NCI-H2196 (cell line): Measurements from ENCODE around the gene WNT3.

ENCODE experiments used
- DNase-seq: peaks from one replicate; lab custom pipeline; 2025; ENCODE audit not compliant: unreplicated experiment; lab: John Stamatoyannopoulos, UW

Gene WNT3

DNA sequence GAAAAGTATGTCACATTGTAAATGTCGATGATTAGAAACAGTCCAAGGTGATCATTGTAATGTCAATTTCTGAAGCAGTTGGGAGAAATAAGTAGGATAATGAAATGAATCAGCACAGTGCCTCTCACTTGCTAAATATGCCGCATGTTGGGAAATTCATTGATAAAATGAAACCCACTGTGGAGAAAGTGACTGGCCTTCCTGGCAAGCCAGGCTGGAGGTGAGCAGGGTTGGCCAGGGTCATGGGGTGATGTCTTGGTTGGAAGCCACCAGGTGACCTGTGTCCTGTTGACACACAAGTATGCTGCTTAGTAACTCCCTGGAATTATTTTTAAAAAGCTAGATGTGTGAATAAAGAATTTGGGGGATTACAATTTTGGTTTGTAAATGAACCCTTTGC lies 18.0 kb upstream of the WNT3 start:
- no peak for DNase-seq

DNA sequence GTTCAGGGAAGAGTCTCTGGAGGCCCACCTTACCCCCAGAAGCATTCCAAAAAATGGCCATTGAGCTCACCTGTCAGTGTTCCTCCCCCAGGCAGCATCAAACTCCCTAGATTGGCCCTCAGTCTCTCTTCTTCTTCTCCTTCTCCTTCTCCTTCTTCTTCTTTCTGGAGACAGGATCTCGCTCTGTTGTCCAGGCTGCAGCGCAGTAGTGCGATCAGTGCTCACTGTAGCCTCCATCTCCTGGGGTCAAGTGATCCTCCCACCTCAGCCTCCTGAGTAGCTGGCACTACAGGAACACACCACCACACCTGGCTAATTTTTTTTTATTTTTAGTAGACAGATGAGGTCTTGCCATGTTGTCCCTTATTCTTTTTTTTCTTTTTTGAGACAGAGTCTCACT lies 16.4 kb upstream of the WNT3 start:
- no peak for DNase-seq

DNA sequence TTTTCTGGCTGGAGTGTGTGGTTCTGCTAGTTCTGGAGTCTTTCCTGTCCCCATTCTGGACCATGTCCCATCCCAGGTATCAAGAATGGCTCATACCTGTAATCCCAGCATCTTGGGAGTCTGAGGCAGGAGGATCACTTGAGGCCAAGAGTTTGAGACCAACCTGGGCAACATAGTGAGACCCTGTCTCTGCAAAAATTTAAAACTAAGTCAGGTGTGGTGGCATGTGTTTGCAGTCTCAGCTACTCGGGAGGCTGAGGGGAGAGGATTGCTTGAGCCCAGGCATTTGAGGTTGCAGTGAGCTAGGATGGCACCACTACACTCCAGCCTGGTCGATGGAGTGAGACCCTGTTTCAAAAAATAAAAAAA lies 15.3 kb upstream of the WNT3 start:
- DNase-seq, result no peak

DNA sequence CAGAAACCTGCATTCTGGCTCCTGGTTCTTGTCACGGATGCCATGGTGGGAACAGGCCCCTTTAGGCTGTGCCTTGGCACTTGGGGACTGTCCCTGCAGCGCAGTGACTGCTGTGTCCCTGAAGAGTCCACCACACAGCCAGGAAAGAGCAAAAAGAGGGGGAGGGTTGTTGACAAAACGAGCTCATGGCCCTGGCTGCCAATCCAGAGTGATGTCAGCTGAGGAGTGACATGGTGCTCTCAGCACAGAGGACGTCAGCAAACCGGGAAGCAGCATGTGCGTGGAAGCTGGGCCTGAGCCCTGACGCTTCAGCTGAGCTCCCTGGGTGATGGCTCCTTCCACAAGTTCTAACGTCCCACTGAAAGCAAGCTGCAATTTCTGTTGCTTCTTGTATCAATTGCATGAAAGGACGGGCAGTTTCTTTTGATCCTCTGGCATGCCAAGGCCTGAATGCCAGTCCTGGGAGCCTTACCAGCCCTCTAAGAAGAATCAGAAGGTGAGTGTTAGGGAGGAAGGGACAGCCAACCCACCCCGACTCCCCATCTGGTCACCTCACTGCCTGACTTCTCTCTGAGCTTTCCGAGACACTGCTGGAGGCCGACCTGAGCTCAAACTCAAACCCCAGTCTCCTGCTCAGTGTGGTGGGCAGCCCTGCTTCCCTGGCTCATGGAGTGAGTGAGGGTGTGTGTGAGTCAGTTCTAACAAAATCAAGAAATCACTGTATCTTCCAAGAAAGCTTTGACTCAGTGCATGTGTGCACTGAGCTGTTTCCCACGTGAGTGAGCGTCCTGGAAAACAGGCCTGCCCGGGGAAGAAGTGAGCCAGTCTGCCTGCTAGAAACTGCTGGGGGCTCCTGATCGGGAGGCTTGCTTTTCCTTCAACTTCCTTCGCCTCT lies 14.7 kb upstream of the WNT3 start:
- peak; percentile 15 for DNase-seq

DNA sequence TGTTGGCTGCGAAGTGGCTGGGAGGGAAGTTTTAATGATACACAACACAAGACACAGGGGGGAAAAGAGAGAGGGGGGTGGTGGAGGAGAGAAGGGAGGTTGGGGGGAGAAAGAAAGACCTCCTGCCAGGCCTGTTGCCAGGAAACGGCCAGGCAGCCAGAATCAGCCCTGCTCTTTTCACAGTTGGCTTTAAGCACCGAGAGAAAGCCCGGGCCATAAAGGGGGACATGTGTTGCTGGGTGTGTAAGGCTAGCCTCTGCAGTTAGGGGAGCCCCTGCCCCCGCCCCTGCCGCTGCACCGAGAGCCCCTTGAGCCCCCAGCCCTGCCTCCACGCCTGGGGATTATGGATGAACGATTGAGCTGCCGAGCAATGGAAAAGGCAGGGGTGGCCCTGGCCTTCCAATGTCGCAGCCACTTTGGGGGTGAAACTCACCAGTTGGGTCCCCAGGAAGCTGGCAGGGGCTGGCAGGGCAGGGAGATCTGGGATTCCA lies 13.9 kb upstream of the WNT3 start:
- DNase-seq, result no peak

DNA sequence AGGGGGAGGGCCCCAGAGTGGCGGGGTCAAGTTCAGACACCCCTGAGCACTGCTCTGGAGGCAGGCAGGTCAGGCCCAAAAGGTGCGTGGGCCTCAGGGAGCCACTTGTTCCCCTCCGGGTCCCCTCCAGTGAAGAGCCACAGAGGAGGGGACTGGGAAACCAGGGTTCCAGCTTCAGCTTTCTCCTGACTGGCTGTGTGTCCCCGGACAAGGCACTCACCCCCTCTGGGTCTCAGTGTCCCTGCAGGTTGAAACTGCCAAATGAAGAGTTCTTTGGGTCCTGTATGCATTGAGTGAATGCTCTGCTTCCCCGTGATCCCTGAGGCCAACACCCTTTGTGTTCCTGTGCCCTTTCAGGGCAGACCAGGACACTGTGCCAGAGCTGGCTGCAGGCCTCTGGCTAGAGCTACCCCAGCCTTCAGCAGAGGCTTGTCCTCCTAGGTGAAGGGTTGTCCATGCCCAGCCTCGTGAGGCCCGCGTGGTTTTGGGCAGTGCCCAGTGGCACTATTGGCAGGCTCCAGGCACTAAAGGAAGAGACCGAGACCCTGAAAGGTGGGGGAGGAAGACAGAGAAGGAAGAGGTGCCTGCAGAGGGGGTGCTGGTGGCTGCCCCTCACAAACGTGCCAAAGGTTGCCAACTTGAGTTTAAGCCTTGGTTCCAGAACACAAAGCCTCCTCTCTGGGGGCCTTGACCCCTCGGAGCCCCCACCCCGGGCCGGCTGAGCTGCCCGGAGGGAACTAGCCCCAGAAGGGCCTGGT lies 13.3 kb upstream of the WNT3 start:
- DNase-seq, result no peak

DNA sequence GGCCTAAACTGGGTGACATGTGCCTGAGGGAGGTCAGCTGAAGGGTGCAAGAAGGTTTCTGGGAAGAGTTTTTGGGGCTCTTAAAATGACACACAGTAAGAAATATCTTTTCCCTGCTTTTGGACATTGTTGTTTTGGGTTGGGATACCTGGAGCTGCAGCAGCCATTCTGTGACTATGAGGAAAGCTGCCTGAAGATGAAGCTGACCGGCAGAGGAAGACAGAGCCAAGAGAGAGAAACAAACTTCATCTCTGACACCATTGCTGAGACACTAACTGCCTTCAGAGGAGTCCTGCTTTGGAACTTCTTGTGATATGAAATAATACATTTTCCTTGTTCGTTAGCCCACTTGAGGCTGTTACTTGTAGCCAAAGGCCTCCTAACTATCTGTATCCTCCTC lies 8.8 kb upstream of the WNT3 start:
- DNase-seq, result no peak

DNA sequence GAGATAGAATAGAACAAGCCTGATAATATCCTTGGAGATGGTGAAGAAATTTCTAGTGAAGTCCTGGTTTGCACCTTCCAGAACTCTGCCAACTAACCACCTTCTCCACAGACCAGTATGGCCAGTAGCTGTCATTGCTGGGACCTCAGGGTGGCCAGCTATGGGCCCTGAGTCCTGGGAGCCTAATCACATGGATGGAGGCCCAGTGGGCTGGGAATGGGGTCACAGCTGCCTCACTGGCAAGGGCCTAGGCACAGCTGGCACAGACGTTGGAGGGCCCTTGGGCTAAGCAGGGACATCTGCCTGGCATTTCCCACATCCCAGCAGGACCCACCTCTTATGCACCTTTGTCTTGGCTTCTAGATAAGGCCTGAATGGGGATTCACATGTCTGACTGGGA lies 7.6 kb upstream of the WNT3 start:
- DNase-seq, result no peak

DNA sequence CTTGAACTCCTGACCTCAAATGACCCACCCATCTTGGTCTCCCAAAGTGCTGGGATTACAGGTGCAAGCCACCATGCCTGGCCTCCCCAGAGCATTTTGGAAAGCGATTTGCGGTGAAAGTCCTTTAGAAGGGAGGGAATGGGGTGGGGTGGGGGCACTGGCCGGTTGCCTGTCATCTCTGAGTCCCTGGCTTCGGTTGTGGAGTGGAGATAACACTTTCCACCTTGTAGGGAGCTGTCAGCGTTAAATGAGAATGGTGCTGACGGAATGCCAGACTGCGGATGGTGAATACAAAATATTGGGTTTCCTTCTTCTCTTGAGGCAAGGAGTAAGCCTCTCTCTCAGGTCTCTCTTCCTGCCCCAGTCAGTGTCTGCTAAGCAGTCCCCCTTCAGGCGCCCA lies 5.2 kb upstream of the WNT3 start:
- no peak for DNase-seq

DNA sequence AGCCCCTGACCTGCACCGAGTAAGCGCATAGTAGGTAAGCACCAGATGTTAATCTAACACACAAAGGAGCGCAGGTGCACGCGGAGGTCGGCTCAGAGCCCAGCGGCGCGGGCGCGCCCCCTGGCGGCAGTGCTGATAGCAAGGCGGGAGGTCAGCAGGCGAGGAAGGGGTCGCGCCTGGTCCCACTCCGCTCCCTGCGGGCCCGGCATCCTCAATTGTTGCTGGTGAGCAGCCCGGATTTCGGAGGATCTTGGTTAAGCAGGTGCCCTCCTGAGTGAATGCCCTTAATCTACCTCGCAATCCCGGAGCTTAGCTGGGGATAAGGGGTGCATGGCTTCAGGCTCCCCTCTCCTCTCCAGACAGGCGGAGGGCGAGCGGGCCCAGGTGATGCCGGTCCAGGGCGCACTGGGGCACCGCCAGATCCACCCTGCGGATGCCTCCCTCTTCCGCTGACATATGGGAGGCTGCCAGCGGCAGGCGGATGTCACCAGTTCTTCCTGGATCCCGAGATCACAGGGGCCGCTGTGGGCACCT lies 4.0 kb upstream of the WNT3 start:
- no peak for DNase-seq

DNA sequence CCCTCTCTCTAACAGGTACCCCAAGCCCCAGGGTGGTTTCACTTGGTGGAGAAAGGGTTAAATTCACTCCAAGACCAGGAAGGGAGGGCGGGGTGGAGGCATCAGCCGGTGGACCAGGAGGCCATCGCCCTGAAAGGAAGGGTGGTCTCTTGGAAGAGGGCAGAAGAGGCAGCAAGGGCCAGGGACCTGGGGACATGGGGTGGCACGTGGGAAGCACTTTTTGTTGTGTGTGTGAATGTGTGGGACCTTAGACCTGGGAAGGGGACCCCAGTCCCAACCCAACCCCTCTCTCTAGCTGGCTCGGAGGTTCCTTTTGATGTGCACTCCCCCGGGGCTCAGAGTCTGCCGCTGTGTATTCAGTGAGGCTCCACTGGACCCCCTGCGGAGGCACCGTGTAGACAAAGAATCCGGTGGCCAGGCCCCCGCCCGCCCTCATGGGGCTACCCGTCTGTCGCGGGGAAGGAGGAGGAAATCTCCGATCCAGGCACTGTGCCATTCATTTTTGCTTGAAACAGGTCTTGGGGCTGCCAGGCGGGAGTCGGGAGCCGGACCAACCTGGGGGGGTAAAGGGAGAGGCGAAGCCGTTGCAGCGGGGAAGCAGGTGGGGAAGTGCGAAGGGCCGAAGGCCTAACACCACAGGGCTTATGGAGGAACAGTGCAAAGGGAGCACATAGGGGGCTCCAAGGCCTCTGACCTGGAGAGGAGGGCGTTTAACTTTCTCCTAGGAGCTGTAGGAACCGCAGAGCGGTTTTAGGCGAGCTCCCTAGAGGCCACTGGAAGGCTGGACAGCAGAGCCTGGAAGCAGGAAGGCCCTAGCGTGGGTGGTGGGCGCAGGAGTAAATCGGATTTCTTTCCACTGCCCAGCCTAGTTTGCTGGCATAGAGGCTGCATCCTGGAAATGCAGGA lies 3.2 kb upstream of the WNT3 start:
- no peak for DNase-seq

DNA sequence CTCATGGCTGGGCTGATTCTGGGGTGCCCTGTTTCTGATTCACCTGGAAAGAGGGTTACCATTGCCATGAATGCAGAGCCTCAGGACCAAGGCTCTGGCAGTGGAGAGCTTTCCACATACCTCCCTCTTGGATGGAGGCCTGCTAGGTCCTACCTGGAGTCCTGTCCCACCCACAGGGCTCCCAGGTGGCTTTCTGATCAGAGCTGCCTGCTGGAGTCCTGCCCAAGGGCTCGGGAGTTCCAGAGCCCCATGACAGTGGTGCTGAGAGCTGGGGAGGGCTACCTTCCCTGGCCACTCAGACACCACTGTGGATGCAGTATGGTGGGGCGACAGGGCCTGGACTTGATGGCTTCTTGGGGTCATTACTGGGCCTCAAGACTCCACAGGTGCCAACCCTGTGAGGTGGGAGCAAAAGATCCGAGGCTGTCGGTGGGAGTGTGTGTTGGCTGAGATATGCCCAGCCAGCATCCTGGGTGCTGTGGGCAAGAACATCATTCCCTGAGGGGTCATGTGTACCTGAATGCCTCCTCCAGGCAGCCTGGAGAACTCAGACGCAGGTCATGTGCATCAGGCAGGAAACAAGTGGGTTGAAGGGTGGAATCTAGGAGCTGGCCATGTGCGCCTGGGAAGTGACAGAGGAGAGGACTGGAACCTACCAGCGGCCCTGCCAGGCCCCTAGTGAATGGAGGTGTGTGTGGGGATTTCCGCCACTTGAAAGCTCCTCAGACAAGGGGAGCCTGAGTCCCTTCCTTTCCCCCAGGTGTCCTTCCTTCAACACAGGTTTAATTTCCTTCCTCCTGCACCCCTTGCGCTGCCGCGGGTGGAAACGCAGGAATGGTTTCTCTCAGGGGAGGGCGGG lies 2.3 kb upstream of the WNT3 start:
- DNase-seq, result no peak

DNA sequence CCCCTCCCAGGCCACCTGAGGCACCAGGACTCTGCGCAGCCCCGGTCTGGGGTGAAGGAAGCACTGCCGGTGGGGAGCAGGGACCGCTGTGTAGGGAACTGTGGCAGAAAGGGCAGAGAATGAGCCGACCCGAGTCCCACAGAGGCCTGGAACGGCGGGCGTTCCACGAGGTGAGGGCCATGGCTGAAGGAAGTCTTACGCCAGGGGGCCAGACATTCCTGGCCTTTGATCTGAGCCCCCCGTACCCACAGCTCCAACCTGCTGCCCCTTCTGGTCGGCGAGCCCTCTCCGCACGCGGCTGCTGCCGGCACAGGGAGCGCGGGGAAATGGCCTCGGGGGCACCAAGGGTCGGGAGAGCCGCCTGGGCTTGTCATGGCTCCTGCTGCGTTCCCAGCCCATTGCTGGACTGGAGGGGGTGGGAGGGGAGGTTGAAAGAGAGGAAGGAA lies 1.4 kb upstream of the WNT3 start:
- no peak for DNase-seq

DNA sequence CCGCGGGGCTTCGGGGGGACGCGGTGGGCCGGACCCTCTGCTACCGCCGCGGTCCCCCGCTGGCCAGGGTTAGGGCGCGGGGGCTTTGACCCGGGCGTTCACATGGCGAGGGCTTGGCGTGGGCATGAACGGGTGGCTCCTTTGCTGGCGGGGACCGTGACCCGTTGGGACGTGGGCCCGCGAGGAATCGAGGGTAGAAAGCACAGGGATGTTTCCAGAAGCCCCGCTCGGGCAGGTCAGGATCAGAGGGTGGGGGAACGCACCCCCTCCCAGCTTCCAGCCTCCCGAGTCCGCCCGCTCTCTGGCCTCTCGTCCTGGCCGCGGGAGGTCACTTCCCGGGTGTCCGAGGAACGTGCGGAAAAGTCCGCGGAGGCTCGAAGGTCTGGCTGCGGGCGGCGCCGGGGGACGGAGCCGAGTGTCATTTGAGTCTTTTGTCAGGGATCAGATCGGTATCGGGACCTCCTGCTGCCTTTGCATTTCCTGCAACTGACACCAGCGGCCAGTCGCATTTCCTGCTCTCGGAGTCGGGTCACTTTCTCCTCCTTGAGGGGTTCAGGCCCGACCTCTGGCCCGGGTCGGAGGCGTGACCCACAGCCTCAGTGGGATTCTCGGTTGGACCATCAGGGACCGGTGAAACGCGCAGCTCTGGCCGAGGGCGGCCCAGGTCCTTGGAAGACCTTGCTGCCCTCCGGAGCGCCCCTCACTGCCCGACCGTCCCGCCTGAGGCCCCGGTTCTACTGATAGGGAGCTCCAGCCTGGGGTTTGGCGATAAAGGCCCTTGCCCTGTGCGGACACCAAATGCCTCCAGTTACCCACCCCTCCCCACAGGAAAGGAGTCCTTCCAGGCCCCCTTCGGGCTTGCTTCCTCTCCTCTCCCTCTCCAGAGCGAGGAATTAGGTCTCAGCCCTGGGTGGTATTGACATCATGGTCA lies 702 bp upstream of the WNT3 start:
- no peak for DNase-seq

DNA sequence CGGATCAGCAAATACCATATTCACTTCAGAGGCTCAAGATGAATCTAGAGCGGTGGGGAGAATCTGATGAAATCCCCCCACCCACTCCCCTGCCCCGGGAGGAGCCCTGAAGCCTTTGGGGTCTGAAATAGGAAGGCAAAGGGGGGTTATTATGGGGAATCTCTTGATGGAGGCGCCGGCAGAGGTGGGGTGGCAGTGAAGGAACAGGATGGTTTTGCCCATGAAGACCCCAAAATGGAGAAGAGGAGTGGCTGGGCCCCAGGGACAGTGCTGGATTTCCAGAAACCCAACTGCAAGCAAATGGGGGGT lies 637 bp downstream of the WNT3 start:
- DNase-seq, result no peak

DNA sequence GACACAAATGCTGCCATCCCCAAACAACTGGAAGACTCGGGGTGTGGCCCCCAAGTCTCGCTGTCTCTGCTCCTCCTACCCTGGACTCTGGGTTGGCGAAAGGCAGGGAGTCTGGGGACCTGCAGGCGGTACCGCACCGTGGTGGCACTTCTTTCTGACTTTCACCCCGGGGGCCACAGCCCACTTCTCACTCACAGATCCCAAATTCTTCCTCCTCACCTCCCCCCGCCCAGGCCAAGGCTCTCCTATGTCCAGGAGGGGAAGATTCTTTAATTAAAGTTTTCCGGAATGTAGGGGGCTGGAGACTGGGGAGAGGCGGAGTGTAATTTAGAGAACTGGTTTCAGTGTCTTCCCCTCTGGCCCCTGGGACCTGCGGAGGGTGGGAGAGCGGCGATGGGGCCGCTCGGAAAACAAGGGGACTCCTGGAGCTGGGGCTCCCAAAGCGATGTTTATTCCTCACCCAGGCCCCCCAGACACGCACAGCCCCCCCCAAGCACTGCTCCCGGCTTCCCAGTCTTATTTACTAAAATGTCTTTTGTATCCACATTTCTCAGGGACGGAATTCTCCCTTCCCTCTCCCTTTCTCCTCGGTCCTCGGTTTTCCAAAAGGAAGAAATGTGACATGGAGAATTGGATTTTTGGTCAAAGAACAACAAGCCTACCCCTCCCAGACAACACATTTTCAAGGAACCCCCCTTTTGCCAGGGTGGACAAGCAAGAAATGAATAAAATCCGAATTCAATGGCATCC lies 1.2 kb downstream of the WNT3 start:
- no peak for DNase-seq

DNA sequence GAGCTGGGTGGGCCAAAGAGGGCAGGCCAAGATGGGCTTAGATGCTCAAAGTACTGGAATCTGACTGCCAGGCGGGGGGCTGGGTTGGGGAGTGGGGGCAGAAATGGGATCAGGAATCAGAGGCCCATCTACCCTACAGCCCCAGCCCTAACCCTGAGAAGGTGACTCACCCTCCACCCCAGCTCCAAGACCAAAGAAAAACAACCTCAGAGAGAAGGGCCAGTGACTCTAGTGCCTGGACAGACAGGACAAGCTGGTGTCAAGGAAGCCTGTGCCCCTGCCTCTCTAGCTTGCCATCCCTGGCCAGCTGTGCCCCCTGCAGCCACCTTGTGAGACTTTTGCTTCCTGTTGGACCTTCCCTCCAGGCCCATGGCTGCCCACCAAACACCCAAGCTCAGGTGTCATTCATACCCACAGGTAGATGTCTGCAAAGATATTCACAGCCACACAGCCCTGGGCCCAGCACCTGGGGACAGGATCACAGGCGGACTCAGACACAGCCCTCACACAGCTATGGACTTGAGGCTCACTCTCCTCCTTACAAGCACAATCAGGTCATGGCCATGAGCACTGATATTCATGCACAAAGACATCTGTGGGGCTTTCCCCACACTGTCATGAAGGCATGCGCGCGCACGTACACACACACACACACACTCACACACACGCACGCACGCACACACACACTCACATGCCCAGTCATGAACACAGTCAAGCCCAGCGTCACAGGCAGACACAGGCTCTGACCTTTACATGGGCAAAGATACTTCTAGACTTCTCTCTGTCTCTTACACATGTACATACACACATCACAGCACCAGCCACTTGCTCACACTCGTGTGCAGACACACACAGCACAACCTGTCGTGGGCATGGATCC lies 2.8 kb downstream of the WNT3 start:
- DNase-seq, result no peak
